NCI-H146 (cell line): ENCODE measurements around the gene ZNF506.
"Not testable (repeated sequence)": the region's sequence is repeated elsewhere in the genome, so short reads cannot be mapped to it uniquely, and the experiment has no call there.

Source experiments
- DNase-seq: peaks from one replicate; lab custom pipeline; 2025; lab: John Stamatoyannopoulos, UW

The ZNF506 gene

DNA sequence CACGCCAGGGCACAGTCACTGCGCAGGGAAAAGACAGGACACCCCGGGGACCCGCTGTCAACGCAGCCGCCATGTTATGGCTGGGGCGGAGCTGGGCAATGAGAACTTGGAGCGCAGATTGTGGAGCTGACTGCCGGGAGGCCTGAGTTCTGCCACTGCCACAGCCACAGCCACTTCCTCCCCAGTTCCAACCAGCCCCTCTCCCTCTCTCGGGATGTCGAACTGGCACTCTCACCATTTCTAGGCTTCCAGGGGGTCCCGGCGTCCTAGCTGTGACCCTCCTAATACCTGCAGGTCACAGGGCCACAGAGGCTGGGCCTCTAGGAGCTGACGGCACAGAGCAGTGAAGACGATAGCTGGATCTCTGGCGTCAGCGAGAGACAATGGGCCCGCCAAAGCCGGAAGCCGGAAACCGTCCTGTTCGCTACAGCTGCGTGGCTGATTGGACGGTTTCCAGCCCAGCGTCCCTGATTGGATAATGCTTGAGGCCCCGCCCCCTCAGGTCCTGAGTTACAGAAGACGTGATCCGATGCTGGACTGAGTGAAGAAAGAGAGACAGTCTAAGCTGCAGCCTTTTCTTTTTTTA lies at the start of gene ZNF506:
TSS of gene ZNF506 (minus strand) at position 385 of the 586 bp plus-strand sequence. CDS start at position 238, 147 bp downstream.
- peak; percentile 99 for DNase-seq

DNA sequence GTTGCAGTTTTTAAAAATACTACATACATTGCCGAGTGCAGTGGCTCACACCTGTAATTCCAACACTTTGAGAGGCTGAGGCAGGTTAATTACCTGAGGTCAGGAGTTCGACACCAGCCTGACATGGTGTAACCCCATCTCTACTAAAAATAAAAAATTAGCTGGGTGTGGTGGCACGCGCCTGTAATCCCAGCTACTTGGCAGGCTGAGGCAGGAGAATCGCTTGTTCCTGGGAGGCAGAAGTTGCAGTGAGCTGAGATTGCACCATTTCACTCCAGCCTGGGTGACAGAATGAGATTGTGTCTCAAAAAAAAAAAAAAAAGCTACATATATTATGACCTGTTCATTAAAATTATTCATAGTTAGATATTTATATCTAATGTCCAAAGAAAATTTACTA lies 48.5 kb upstream of the ZNF506 start:
- peak; percentile 11 for DNase-seq

DNA sequence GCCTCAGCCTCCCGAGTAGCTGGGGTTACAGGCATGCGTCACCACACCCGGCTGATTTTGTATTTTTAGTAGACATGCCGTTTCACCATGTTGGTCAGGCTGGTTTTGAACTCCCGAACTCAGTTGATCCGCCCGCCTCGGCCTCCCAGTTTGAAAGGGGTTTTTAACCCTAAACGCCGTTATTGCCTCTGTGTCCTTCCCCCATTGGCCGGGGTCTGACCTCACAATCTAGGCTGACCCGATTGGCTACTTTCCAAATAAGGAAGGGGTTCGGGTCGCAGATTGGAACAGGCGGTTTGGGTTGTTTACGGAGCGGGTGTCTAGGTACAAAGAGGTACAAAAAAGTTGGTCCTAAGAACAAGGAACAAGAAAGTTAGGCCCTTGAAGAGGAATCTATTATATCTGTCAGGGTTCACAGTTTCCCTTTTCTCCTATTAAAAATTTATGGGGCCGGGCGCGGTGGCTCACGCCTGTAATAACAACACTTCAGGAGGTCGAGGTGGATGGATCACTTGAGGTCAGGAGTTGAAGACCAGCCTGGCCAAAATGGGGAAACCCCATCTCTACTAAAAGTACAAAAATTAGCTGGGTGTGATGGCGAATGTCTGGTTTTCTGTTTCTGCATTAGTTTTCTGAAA lies 45.2 kb upstream of the ZNF506 start:
- DNase-seq = peak; percentile 57

DNA sequence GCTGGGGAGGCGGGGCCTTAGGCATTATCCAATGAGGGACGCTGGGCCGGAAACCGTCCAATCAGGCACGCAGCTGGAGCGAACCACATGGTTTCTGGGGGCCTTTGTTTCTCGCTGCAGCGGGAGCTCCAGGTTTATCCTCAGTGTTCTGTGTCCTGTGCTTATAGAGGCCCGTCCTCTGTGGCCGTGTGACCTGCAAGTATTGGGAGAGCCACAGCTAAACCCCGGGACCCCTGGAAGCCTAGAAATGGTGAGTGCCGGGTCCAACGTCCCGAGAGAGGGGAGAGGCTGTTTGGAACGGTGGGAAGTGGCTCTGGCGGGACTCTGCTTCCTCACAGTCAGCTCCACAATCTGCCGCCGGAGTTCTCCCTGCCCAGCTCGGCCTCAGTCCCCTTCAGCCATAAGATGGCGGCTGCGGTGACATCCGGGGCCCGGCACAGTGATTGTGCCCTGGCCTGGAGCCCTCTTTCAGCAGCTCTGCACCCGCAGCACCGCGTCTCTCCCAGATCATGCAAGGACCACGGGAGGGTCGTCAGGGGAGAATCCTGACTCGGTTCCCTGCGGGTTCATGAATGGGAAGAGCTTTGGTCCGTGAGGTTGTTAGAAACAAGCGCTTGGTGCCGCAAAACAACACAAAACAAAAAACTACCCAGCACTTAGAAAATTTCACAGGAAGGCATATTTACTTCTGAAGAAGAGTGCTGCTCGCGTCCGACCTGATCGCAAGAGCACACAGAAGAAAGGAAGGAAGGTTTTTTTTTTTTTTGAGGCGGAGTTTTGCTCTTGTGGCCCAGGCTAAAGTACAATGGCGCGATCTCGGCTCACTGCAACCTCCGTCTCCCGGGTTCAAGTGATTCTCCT lies 44.4 kb upstream of the ZNF506 start, which contains the start of gene ZNF253:
TSS of gene ZNF253 (plus strand) at position 133 of the 861 bp plus-strand sequence. CDS start at position 248, 115 bp downstream.
- DNase-seq = peak; percentile 99

DNA sequence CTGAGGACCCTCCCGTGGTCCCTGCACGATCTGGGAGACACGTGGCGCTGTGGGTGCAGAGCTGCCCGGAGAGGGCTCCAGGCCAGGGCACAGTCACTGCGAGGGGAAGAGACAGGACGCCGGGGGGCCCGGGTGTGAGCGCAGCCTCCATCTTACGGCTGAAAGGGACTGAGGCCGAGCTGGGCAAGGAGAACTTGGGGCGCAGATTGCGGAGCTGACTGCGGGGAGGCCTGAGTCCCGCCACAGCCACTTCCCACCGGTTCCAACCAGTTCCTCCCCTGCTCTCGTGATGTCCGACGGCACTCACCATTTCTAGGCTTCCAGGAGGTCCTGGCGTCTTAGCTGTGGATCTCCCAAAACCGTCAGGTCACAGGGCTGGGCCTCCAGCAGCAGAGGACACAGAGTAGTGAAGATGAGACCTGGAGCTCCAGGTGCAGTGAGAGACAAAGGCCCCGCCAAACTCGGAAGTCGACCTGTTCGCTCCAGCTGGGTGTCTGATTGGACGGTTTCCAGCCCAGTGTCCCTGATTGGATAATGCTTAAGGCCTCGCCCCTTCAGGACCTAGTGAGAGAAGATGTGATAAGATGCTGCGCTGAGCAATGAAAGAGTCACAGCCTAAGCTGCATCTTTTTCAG lies 39.3 kb upstream of the ZNF506 start:
- peak; percentile 76 for DNase-seq

DNA sequence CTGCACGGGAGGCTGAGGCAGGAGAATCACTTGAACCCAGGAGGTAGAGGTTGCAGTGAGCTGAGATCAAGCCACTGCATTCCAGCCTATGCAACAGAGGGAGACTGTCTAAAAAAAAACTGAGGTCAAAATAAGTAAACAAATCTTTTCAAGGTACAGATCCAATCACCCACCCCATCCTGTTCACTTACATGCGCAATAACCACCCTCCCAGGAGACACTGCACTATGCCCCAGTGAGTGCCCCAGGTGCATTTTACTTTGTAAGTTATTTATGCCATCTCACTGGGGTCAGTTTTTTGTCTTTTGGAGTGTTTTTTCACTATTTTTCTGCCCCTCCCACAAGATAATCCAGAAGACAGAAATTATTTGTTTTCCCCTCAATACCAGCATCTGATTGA lies 37.2 kb upstream of the ZNF506 start:
- DNase-seq = no peak

DNA sequence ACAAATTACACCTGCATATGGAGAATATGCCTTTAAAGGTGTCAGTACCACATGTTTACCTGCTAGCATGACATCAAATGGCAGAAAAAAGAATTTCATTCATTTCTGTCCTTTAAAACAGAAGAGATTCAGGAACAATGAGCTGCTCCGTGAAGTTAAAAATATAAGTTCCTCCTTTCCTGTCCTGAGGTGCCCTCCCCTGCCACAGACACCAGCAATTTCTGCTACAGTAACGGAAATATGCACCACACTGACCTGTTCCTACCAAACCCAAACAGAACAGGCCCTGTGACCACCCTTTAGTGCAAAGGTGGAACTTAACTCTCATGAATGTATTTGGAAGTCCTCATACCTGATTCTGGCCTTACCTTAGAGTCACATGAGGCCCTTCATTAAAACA lies 30.2 kb upstream of the ZNF506 start:
- DNase-seq = not testable (repeated sequence)

DNA sequence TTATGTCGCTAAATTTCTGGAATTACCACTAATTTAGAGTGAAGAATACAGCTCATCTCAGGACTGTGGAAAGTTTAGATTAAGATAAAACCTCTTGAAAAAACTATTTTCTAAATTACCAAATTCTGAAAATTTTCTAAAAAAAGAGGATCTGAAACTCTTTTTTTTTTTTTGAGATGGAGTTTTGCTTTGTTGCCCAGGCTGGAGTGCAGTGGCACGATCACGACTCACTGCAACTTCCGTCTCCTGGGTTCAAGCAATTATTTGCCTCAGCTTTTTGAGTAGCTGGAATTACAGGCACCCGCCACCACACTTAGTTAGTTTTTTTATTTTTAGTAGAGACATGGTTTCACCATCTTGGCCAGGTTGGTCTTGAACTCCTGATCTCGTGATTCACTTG lies 27.5 kb upstream of the ZNF506 start:
- no peak for DNase-seq

DNA sequence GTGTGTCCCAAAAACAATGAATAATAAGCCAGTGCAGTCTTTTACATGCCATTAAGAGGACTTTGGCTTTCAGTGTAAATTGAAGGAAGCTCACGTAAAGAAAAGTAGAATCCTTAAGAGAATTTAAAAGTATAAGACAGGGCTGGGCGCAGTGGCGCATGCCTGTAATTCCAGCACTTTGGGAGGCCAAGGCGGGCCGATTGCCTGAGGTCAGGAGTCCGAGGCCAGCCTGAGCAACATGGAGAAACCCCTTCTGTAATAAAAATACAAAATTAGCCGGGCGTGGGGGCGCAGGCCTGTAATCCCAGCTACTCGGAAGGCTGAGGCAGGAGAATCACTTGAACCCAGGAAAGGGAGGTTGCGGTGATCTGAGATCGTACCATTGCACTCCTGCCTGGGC lies 26.2 kb upstream of the ZNF506 start:
- no peak for DNase-seq

DNA sequence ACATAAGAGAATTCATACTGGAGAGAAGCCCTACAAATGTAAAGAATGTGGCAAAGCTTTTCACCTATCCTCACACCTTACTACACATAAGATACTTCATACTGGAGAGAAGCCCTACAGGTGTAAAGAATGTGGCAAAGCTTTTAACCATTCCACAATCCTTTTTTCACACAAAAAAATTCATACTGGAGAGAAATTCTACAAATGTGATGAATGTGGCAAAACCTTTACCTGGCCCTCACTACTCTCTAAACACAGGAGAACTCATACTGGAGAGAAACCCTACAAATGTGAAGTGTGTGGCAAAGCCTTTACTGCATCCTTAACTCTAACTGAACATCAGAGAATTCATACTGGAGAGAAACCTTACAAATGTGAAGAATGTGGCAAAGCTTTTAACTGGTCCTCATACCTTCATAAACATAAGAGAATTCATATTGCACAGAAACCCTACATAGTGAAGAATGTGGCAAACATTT lies 14.0 kb upstream of the ZNF506 start:
- DNase-seq = no peak

DNA sequence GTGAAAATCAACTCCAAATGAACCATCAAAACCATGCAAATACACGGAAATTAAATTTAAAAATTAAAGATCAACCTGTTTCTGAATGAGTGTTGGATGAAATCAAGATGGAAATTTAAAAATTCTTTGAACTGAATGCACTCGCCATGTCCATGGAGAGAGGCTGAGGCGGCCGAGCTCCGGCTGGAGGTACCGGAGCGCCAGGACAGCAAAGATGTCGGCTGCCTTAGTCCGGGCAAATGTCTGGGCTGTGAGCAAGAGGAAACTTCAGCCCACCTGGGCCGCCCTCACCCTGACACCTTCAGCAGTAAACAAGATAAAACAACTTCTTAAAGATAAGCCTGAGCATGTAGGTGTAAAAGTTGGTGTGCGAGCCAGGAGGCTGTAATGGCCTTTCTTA lies 5.3 kb upstream of the ZNF506 start:
- DNase-seq = no peak

DNA sequence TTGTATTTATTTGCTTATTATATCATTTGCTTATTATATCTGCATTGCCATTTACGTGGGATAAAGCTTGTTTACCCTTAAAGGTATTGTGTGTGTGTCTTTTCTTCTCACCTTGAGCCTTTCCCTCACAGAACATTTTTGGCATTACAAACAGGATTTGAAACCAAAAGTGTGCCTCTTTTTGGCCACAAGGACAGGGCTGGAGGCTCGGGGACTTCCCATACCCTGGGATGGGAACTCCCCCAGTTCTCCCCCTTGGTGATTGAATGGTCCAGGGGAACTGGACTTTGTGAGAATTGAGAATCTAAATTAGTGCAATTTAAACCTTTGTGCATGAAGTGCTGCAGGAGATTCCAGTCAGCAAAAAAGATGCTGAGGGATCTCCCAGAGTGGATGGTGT lies 2.4 kb upstream of the ZNF506 start:
- DNase-seq = no peak

DNA sequence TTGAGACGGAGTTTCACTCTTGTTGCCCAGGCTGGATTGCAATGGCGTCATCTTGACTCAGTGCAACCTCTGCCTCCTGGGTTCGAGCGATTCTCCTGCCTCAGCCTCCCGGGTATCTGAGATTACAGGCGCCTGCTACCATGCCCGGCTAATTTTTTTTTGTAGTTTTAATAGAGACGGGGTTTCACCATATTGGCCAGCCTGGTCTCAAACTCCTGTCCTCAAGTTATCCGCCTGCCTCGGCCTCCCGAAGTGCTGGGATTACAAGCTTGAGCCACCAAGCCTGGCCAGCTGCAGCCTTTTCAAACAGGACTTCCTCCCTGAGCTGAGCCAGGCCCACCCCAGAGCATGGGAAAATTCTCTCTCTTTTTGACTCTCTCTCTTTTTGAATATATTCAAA lies 426 bp upstream of the ZNF506 start:
- peak; percentile 25 for DNase-seq

DNA sequence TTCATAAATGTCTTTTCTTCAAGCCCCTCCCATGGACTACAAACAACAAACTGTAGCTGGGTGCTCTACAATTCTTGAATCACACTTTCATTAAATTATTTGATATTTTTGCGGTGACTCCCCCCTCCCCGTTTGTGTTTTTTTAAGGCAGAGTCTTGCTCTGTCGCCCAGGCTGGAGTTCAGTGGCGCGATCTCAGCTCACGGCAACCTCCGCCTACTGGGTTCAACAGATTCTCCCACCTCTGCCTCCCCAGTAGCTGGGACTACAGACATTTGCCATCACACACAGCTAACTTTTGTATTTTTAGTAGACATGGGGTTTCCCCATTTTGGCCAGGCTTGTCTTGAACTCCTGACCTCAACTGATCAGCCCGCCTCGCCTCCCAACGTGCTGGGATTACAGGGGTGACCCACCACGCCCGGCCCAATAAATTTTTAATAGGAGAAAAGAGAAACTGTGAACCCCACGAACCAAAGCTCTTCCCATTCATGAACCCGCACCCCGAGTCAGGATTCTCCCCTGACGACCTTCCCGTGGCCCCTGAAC lies 703 bp downstream of the ZNF506 start:
- DNase-seq = no peak

DNA sequence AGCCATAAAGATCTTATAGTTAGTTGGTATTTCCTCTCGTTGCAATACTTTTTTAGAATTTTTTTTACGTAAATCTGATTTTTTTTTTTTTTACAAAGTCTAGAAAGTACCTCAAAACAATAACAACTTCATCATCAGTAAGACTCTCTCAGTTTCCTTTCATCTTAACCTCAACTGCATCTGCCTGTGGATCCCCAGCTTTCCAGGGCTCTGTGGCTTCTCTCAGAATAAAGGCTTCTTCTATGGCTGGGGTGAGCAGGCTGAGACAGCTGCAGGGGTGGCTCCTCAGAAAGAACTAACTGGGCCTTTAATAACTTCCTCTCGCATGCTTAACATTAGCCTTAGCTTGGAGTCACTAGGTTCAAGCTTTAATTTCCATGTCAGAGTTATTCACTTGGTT lies 4.2 kb downstream of the ZNF506 start:
- no peak for DNase-seq

DNA sequence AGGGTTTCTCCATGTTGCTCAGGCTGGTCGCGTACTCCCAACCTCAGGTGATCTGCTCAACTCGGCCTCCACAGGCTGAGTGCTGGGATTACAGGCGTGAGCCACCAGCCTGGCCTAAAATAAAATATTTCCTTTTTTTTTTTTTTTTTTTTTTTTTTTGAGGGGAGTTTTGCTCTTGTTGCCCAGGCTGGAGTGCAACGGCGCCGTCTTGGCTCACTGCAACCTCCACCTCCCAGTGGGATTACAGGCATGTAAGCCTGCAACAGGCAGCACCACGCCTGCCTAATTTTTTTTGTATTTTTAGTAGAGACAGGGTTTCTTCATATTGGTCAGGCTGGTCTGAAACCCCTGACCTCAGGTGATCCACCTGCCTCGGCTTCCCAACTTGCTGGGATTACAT lies 4.9 kb downstream of the ZNF506 start:
- DNase-seq = no peak

DNA sequence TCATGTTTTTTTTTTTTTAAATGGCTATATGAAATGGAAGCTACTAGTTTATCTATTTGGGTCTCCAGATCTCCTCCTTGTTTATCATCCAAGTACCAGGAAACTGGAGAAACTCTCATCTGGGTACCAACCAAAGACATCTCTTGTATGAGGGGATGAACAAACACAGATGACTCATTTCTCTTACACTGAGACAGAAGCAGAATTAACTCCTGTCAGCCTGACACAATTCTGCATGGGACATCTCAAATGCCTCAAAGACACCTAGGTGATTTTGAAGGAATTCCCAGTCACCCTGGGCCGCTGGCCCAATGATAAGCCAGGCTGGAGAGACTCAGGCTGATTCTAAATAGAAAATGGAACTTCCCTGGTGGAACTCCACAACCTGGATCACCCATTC lies 9.6 kb downstream of the ZNF506 start:
- DNase-seq = not testable (repeated sequence)

DNA sequence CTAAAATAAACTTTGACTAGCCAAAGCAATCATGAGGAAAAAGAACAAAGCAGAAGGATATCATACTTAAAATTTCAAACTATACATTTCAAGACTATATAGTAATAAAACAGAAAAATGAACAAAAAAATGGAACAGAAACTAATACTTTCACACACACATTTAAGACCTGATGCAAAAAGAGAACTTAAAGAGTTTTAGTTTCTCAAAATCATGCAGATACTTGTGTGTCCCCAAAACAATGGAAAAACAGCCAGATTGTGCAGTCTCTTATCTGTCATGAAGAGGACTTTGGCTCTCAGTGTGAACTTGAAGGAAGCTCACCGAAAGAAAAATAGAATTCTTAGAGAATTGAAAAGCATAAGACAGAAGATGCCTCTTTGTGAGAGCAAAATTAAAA lies 16.1 kb downstream of the ZNF506 start:
- no peak for DNase-seq

DNA sequence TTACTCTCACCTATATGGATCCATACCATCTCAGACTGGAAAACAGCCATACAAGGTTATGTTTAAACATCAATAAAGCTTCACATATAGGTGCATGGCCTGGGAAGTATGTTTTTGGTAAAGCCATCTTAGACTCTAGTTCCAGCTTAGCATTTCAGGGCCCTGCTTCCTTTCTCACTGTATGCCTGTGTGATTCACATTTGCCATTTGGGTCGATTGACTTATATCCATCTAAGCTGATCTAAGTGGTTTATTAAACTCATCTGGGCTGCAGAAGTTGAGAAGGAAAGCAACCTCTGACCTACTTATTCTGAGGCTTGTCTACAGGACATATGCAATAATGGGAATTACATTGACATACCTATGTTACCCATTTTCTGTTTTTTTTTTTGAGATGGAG lies 33.5 kb downstream of the ZNF506 start:
- no peak for DNase-seq

DNA sequence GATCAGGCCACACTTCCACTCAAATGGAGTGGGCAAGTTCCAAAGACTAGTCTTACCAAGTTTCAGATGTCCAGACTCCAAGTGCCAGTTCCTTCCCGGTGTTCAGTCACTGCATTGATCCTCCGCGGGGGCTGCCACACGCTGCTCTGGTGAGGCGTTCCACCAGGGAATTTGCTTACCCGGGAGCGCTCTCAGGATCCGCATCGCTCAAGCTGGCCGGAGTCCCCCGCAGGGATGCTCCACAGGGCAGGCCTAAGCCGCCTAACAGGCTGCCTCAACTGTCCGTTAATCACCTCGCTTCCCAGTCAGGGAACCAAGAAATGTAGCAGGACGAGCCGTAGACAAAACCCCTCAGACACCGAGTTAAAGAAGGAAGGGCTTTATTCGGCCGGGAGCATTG lies 36.1 kb downstream of the ZNF506 start:
- not testable (repeated sequence) for DNase-seq

DNA sequence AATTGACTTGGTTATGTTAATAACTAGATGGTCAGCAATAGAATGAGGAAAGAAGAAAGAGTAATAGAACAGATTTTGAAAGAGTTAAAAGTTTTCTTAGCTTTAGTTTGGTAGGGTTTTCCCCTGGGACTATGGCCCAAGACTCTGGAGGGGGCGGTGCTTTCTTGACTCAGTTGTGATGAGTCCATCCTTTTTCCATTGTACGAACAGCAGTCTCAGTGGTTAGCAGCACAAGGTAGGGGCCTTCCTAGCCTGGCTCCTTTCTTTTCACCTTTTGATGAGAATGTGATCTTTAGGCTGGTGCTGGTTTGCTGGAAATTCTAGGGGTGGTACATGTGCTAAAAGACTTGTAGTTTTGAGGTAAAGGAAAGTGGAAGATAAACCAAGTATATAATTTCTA lies 38.8 kb downstream of the ZNF506 start:
- DNase-seq = no peak

DNA sequence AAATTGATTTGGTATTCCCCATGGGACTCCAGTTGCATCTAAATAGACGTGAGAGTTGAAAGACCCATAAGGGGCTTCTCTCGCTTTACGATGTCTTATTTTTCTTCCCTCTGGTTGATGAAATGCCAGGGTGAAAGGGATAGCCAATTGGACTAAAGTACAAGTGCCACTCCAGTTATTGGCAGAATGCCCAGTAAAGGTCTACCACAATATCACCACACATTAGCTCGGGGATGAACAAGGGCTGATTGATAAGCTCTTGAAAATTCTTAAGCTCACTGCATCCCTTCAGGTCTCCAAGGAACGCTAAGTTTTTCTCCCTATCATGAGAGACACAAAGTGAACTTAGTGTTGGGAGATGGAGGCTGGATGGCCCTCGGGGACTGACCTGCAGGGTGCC lies 39.8 kb downstream of the ZNF506 start:
- not testable (repeated sequence) for DNase-seq
